GM18870 (cell line): ENCODE data around the gene OR6X1.
"Not testable (repeated sequence)": the region's sequence is repeated elsewhere in the genome, so short reads cannot be mapped to it uniquely, and the experiment has no call there.

Experiments
- ATAC-seq: cut with Tn5 transposase; IDR thresholded peaks from one replicate; pipeline ENCODE4 v1.9.1; 2021; ENCODE audit warnings: moderate library complexity; ENCODE audit not compliant: unreplicated experiment

Gene OR6X1

DNA sequence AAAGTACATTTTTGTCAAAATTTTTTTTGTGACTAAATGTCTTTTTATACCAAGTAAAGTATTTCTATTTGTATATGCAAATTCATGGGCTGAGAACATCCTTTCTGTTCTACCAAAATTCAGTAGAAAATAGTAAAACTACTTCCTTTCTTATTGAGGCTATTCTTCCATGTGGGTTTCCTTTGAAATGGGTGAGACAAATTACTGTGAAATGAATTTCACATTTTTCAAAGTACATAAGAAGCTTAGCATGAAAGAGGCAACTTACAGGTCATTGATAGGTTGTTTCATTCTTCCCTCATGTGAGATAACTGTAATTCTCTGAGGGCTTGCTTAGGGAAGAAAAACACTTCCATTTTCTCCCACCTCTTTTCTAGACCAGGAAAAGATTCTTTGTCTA, 1.0 kb upstream of the OR6X1 start:
- ATAC-seq: no peak

- no peak for ATAC-seq
Measured at GRCh38 chr11:123753110-123753509, 1.2 kb downstream of the OR6X1 start.

GRCh38 chr11:123751781-123752180, 2.5 kb downstream of the OR6X1 start:
- ATAC-seq: no peak

- not testable (repeated sequence) for ATAC-seq
Measured at GRCh38 chr11:123748349-123748748, 6.0 kb downstream of the OR6X1 start.

GRCh38 chr11:123745764-123746451, 8.4 kb downstream of the OR6X1 start:
- ATAC-seq: no peak

DNA sequence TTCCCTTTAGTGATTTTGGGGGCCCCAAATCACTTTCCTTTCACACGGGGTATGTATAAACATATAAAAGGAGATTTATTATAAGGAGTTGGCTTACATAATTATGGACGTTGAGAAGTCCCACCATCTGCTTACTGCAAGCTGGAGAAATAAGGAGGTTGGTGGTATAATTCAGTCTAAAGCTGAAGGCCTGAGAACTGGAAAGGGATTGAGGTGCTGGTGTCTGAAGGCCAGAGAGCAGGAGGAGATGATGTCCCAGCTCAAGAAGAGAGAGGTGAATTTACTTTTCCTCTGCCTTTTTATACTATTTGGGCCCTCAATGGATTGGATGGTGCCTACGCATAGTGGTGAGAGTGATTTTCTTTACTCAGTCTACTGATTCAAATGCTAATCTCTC, 11.6 kb downstream of the OR6X1 start:
- no peak for ATAC-seq

DNA sequence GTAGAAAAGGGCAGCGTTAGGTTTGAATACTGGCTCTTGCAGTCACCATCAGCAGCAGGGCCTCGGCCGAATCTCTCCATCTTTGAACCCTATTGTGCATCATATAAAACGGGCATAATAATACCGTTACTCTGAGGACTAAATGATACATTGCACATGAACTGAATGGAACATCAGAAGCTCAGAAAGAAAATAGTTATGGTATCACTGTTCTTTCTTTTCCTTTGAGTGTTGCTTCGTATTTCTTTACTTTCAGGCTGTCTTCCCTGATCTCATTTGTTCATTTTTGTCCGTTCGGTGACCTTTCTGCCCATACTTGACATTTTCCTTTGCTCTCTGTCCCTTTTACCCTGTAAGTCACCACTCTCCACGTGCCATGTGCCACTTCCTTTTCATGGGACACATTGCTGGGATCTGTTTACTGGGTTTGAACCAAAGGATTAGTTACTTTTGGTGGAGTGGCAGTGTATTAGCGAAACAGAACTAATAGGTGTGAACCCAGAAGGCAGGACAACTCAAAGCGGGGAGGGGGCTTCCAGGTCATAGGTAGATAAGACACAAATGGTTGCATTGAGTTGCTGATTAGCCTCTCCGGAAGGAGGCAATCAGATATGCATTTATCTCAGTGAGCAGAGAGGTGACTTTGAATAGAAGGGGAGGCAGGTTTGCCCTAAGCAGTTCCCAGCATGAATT, 12.1 kb downstream of the OR6X1 start:
- peak; percentile 12 for ATAC-seq

GRCh38 chr11:123741159-123742030, 12.9 kb downstream of the OR6X1 start, which contains the start of gene ZNF202:
Gene ZNF202, minus strand, starts transcription at chr11:123741660. Its CDS starts 10,772 bp downstream, at chr11:123730888.
- ATAC-seq: peak; percentile 96

- ATAC-seq: no peak
Measured at GRCh38 chr11:123740787-123741158, 13.5 kb downstream of the OR6X1 start.

GRCh38 chr11:123738374-123738773, 15.9 kb downstream of the OR6X1 start:
- ATAC-seq: no peak

- ATAC-seq: no peak
Measured at GRCh38 chr11:123736769-123737168, 17.5 kb downstream of the OR6X1 start.

DNA sequence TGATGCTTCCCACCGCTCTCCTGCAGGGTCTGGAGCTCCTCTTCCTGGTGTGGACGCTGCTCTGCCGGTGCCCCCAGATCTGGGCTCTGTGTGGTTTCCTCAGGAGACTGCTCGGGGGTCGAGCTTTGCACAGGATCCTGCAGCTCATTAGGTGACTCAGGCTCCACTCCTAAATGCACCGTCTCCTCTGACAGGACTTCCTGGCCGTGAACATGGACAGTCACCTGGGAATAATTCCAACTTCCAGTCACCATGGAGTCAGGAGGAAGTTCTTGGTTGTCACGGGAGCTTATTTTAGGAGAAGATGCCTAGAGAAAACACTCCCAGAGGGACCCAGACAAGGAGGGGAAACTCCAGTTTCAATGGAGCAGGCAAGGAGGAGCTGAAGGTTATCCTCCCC, 24.7 kb downstream of the OR6X1 start:
- no peak for ATAC-seq

GRCh38 chr11:123725995-123726655, 28.2 kb downstream of the OR6X1 start:
- ATAC-seq: no peak

GRCh38 chr11:123719452-123719851, 34.9 kb downstream of the OR6X1 start:
- no peak for ATAC-seq

DNA sequence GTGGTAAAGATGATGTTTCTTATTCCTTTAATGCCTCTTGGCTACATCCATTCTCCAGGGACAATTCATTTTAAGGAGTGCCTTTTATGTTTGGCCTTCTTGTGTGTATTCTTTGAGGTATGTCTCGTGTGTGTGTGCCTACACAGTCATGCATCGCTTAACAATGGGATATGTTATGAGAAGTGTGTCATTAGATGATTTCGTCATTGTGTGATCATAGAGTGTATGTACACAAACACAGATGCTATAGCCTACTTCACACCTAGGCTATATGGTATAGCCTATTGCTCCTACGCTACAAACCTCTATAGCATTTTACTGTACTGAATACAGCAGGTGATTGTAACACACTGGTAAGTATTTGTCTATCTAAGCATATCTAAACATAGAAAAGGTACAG, 35.8 kb downstream of the OR6X1 start:
- no peak for ATAC-seq

DNA sequence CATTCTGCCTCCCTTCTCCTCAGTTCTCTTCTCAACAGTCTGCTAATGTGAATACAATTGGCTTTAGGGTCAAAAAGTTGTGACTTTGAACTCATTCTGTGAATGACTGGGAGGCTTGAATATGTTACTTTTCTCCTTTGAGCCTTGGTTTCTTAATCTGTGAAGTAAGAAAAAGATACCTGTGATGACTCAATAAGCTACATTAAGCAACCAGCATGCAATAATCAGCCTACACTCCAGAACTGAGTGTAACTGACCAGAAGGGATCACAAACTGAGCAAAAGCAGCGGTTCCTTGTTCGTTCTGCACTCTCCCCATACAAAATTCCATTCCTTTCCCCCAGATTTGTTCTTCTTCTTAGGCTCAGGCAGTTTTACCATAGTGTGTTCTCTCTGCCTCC, 36.3 kb downstream of the OR6X1 start:
- ATAC-seq: no peak

DNA sequence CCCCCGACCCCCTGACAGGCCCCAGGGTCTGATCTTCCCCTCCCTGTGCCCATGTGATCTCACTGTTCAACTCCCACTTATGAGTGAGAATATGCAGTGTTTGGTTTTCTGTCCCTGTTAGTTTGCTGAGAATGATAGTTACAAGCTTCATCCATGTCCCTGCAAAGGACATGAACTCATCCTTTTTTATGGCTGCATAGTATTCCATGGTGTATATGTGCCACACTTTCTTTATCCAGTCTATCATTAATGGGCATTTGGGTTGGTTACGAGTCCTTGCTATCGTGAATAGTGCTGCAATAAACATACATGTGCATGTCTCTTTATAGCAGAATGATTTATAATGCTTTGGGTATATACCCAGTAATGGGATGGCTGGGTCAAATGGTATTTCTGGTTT, 41.7 kb downstream of the OR6X1 start:
- ATAC-seq: not testable (repeated sequence)

DNA sequence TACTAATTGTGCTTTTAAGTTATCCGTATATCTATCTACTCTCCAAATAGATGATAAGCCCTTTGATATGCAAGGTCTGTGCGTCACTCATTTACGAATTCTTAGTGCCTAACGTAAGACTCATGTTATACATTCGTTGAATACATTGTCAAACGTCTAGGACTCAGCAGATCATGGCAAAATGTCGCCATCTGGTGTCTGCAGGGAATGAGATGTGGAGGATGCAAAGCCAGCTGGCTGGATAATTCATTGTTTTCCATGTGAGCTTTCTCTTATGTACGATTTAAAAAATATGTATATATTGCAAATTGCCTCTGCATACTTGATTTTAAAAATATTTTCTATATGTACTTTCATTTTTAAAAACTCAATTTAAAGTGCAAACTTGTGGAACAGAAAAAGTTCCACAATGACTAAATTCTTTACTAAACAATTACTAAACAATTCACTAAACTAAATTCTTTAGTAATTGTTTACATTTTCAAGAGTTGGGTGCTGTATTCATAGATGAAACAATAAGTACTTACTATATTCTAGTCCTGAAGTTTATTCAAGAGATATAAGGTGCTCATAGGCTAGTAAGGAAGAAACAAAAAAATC, 46.6 kb downstream of the OR6X1 start:
- no peak for ATAC-seq

DNA sequence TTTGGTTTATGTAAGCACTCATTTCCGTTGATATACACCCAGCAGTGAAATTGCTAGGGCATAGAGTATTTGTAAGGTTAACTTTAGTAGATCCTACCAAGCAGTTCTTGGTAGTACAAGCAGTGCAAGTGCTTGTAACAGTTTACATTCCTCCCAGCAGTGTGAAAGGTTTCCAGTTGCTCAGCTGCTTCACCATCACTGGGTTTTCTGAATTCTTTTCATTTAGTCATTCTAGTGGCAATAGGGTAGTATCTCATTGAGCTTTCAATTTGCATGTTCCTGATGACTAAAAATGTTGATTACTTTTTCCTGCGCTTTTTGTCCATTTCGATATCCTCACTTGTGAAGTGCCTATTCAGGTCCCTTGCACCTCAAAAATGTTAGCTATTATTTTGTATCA, 47.1 kb downstream of the OR6X1 start:
- ATAC-seq: no peak

DNA sequence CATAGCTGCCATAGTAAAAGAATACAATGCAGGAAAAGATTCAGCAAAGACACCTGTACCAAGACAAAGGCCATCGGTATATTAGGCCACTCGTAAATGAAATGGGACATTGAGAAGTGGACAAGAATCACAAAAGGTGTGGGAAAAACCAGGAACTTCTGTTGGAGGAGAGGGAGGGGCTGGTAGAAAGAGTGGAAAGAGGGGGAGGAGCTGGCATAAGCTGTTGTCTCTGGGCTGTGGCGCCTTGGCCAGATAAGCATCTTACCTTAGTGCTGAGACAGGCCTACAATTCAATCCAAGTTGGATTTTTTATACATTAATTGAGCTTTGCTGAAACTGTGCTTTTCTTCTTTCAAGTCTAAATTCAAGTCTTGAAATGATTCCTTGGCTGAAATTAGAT, 50.0 kb downstream of the OR6X1 start:
- no peak for ATAC-seq
